ENCODE results near the gene MIPOL1. TPM values are rescaled to one million over a fixed set of nuclear protein-coding genes. Genes with fewer than 3 reads are reported as not detected.
"Not testable (repeated sequence)": the region's sequence is repeated elsewhere in the genome, so short reads cannot be mapped to it uniquely, and the experiment has no call there.

MIPOL1 gene
- total RNA-seq, 4 donors from 2014 or later: 17.0 to 43.4 (median 30.2) TPM

- TF ChIP-seq CTCF (IDR thresholded peaks at IDR 0.05) (no peak), POLR2A (IDR thresholded peaks at IDR 0.05) (no peak)
- Histone ChIP-seq H3K4me1 (peaks cover 6 to 9% of the 10 kb centered on the region in 2 donors), H3K4me3 (replicated peaks in 1 of 3) (no peak overlapping the region), H3K36me3 (no peaks in the 10 kb centered on the region), H3K27ac (no peak overlapping the region), H3K9me3 (no peaks in the 10 kb centered on the region), H3K27me3 (no peaks in the 10 kb centered on the region)
- DNase-seq: no peak
- WGBS, 2 donors: 97% methylated on average over 1 of the region's 1 CpG
- intact Hi-C loops (cut with DNase I): no loop called here
Measured at GRCh38 chr14:37443461-37443860, 245.7 kb downstream of the MIPOL1 start.

GRCh38 chr14:37447883-37448391 is 250.2 kb downstream of the MIPOL1 start:
- H3K4me3 ChIP-seq (replicated peaks in 1 of 3): no peak overlapping the region
- 24 to 27% methylated on average over 2 of the region's 2 CpGs for WGBS, 2 donors
- intact Hi-C loops (cut with DNase I): no loop called here
- no peak for TF ChIP-seq POLR2A (IDR thresholded peaks at IDR 0.05)
- TF ChIP-seq CTCF (IDR thresholded peaks at IDR 0.05): no peak
- no peak for DNase-seq
- H3K4me1 ChIP-seq: peaks cover 7 to 13% of the 10 kb centered on the region in 2 donors
- peak overlapping the region in 2 of 3 donors; percentile 22 to 39 for H3K27ac ChIP-seq
- H3K27me3 ChIP-seq: no peaks in the 10 kb centered on the region
- H3K9me3 ChIP-seq: no peaks in the 10 kb centered on the region
- H3K36me3 ChIP-seq: no peaks in the 10 kb centered on the region

GRCh38 chr14:37452323-37452722 is 254.6 kb downstream of the MIPOL1 start:
- Histone ChIP-seq H3K27ac (no peak overlapping the region), H3K9me3 (no peaks in the 10 kb centered on the region), H3K4me1 (peaks cover 7 to 10% of the 10 kb centered on the region in 2 donors), H3K27me3 (no peaks in the 10 kb centered on the region), H3K4me3 (replicated peaks in 1 of 3) (no peak overlapping the region), H3K36me3 (no peaks in the 10 kb centered on the region)
- intact Hi-C loops (cut with DNase I): no loop called here
- TF ChIP-seq POLR2A (IDR thresholded peaks at IDR 0.05): no peak
- TF ChIP-seq CTCF (IDR thresholded peaks at IDR 0.05): no peak
- no peak for DNase-seq

GRCh38 chr14:37453985-37454384 is 256.2 kb downstream of the MIPOL1 start:
- 87 to 89% methylated on average over 1 of the region's 1 CpG for WGBS, 2 donors
- Histone ChIP-seq H3K9me3 (no peaks in the 10 kb centered on the region), H3K4me1 (no peaks in the 10 kb centered on the region), H3K36me3 (no peaks in the 10 kb centered on the region), H3K4me3 (replicated peaks in 1 of 3) (no peak overlapping the region), H3K27me3 (no peaks in the 10 kb centered on the region), H3K27ac (no peak overlapping the region)
- TF ChIP-seq POLR2A (IDR thresholded peaks at IDR 0.05) (no peak), CTCF (IDR thresholded peaks at IDR 0.05) (no peak)
- DNase-seq: no peak
- intact Hi-C loops (cut with DNase I): no loop called here

- no peaks in the 10 kb centered on the region for H3K27me3 ChIP-seq
- no peak for DNase-seq
- H3K4me1 ChIP-seq: no peaks in the 10 kb centered on the region
- no peak overlapping the region for H3K27ac ChIP-seq
- no peak overlapping the region for H3K4me3 ChIP-seq (replicated peaks in 1 of 3)
- no peaks in the 10 kb centered on the region for H3K36me3 ChIP-seq
- intact Hi-C loops (cut with DNase I): no loop called here
- no peaks in the 10 kb centered on the region for H3K9me3 ChIP-seq
- TF ChIP-seq POLR2A (IDR thresholded peaks at IDR 0.05) (no peak), CTCF (IDR thresholded peaks at IDR 0.05) (no peak)
Measured at GRCh38 chr14:37457334-37457733, 259.6 kb downstream of the MIPOL1 start.

GRCh38 chr14:37462426-37462825 is 264.7 kb downstream of the MIPOL1 start:
- intact Hi-C loops (cut with DNase I); H3K4me3 ChIP-seq (replicated peaks in 1 of 3); H3K36me3 ChIP-seq; H3K4me1 ChIP-seq; DNase-seq; H3K9me3 ChIP-seq; H3K27ac ChIP-seq; H3K27me3 ChIP-seq: not testable (repeated sequence)
- WGBS, 2 donors: 100% methylated on average over 1 of the region's 1 CpG
